ENCODE results near the gene CD28.

Gene CD28

GRCh38 chr2:203705178-203705577 lies 1.3 kb upstream of the CD28 start:
- Mint-ChIP-seq H3K4me3 (no peak overlapping the region), H3K27me3 (ENCODE audit: low read depth) (no peaks in the 10 kb centered on the region), H3K27ac (peak overlapping the region in 2 of 3 experiments; percentile 13 to 84), H3K36me3 (ENCODE audit: low read depth) (peaks cover 3% of the 10 kb centered on the region), H3K9me3 (peaks cover 25% of the 10 kb centered on the region), H3K4me1 (peaks cover 6% of the 10 kb centered on the region)
- no peak for TF ChIP-seq CTCF (IDR thresholded peaks at IDR 0.05; ENCODE audit: unreplicated experiment in 3 of 3)

- Mint-ChIP-seq H3K36me3 (ENCODE audit: low read depth) (peaks cover 3% of the 10 kb centered on the region), H3K27me3 (ENCODE audit: low read depth) (no peaks in the 10 kb centered on the region), H3K4me1 (peaks cover 6% of the 10 kb centered on the region), H3K4me3 (no peak overlapping the region), H3K9me3 (peaks cover 15% of the 10 kb centered on the region), H3K27ac (no peak overlapping the region)
- TF ChIP-seq CTCF (IDR thresholded peaks at IDR 0.05; ENCODE audit: unreplicated experiment in 3 of 3), result no peak
These were observed 1.1 kb downstream of the CD28 start for GRCh38 chr2:203707530-203707929.

GRCh38 chr2:203708846-203709396 lies 2.5 kb downstream of the CD28 start:
- Mint-ChIP-seq H3K27me3 (ENCODE audit: low read depth) (no peaks in the 10 kb centered on the region), H3K9me3 (peaks cover 3% of the 10 kb centered on the region), H3K27ac (no peak overlapping the region), H3K4me3 (no peak overlapping the region), H3K36me3 (ENCODE audit: low read depth) (no peaks in the 10 kb centered on the region), H3K4me1 (peaks cover 6% of the 10 kb centered on the region)
- no peak for TF ChIP-seq CTCF (IDR thresholded peaks at IDR 0.05; ENCODE audit: unreplicated experiment in 3 of 3)

- Mint-ChIP-seq H3K27ac (no peak overlapping the region), H3K27me3 (ENCODE audit: low read depth) (no peaks in the 10 kb centered on the region), H3K4me3 (no peak overlapping the region), H3K9me3 (no peaks in the 10 kb centered on the region), H3K36me3 (ENCODE audit: low read depth) (no peaks in the 10 kb centered on the region), H3K4me1 (peaks cover 6% of the 10 kb centered on the region)
- no peak for TF ChIP-seq CTCF (IDR thresholded peaks at IDR 0.05; ENCODE audit: unreplicated experiment in 3 of 3)
These were observed 3.1 kb downstream of the CD28 start for GRCh38 chr2:203709416-203710040.

- Mint-ChIP-seq H3K27ac (peak overlapping the region in 1 of 3 experiments; percentile 60), H3K4me1 (peaks cover 6% of the 10 kb centered on the region), H3K36me3 (ENCODE audit: low read depth) (no peaks in the 10 kb centered on the region), H3K4me3 (no peak overlapping the region), H3K9me3 (no peaks in the 10 kb centered on the region), H3K27me3 (ENCODE audit: low read depth) (no peaks in the 10 kb centered on the region)
- TF ChIP-seq CTCF (IDR thresholded peaks at IDR 0.05; ENCODE audit: unreplicated experiment in 3 of 3), result no peak
These were observed 3.8 kb downstream of the CD28 start for GRCh38 chr2:203710226-203710625.

GRCh38 chr2:203710952-203711351 lies 4.5 kb downstream of the CD28 start:
- H3K36me3 Mint-ChIP-seq (ENCODE audit: low read depth), result no peaks in the 10 kb centered on the region
- H3K4me1 Mint-ChIP-seq, result peaks cover 6% of the 10 kb centered on the region
- H3K4me3 Mint-ChIP-seq, result no peak overlapping the region
- no peak for TF ChIP-seq CTCF (IDR thresholded peaks at IDR 0.05; ENCODE audit: unreplicated experiment in 3 of 3)
- H3K9me3 Mint-ChIP-seq, result no peaks in the 10 kb centered on the region
- peak overlapping the region in 1 of 3 experiments; percentile 60 for H3K27ac Mint-ChIP-seq
- no peaks in the 10 kb centered on the region for H3K27me3 Mint-ChIP-seq (ENCODE audit: low read depth)

All from nephron (organoid).